ENCODE data around the gene CEACAM20. TPM values are rescaled to one million over a fixed set of nuclear protein-coding genes. Genes with fewer than 3 reads are reported as not detected.

CEACAM20 gene
- total and polyA plus RNA-seq, 2 of the 13 experiments (the other 11 are each of a cell fraction or from before 2014, with no cell fraction given): 0.04 TPM; not detected in 1

- Histone ChIP-seq H3K27ac (ENCODE audit: extremely low read length, insufficient read depth, low read length) (no peak overlapping the region), H3K4me1 (ENCODE audit: insufficient read depth, low read length) (peaks cover 32% of the 10 kb centered on the region), H3K4me3 (replicated peaks in 1 of 3; ENCODE audit: insufficient read depth in 1 of 3, low read depth in 2 of 3, low read length in 3 of 3) (peak overlapping the region in 1 of 3 experiments; percentile 60; a peak in 1 of 6 replicates), H3K27me3 (ENCODE audit: control insufficient read depth in 1 of 2, insufficient read depth in 2 of 2, low read length in 2 of 2) (no peaks in the 10 kb centered on the region), H3K79me2 (ENCODE audit: insufficient read depth, low read length) (no peaks in the 10 kb centered on the region), H3K9me3 (ENCODE audit: low read length) (no peaks in the 10 kb centered on the region), H3K4me2 (ENCODE audit: low read depth, low read length) (peak overlapping the region; percentile 78), H4K20me1 (ENCODE audit: insufficient read depth, low read length) (no peaks in the 10 kb centered on the region), H2AFZ (ENCODE audit: low read length) (no peak overlapping the region), H3K9ac (ENCODE audit: insufficient read depth, low read depth, low read length) (no peak overlapping the region), H3K36me3 (replicated peaks in 1 of 2; ENCODE audit: control insufficient read depth in 1 of 2, insufficient read depth in 2 of 2, low read length in 2 of 2) (no peaks in the 10 kb centered on the region)
- 53% methylated on average over 3 of the region's 3 CpGs for WGBS (ENCODE audit: low lambda C conversion rate)
- DNase-seq (ENCODE audit: low spot score): no peak
- FAIRE-seq: no peak
- no TSS peak for BruUV-seq (replicated peaks)
- intact Hi-C loops (cut with micrococcal nuclease; ENCODE audit: unreplicated experiment) (loop anchor here (5.0 kb wide), 1 partner anchor 202 kb away; no protein-coding TSS in a partner anchor), in situ Hi-C loops (cut with HindIII; ENCODE audit: extremely low pct_ligation_motif_present, low pct_unique_long_range_greater_than_20kb) (loop anchor here (5.0 to 10.0 kb wide), 2 partner anchors 87 to 204 kb away; partner anchors contain the start of gene CBLC)
- ChIA-PET CTCF (ENCODE audit: low intra/inter-chr PET ratio, low total read pairs) (interaction anchor here (0.8 to 3.0 kb wide), 4 partner anchors 13 to 200 kb away, joined by 3 to 45 read pairs (median 4); no protein-coding TSS in a partner anchor), POLR2A (interaction anchor here (0.5 to 2.4 kb wide), 11 partner anchors 10 to 810 kb away, joined by 3 to 22 read pairs (median 4); partner anchors contain the start of gene PVR)
- ATAC-seq: no peak
- 0 out of 2 replicates have a peak, but pooled peaks have one; percentile 65 for TF ChIP-seq ZNF354B (CRISPR knock-in tag; IDR thresholded peaks at IDR 0.05)
- no peak for TF ChIP-seq SMC3 (IDR thresholded peaks at IDR 0.05; ENCODE audit: low read length)
Measured at GRCh38 chr19:44570603-44570983, 41.1 kb upstream of the CEACAM20 start.

- in situ Hi-C loops (cut with HindIII; ENCODE audit: extremely low pct_ligation_motif_present, low pct_unique_long_range_greater_than_20kb) (no loop called here), intact Hi-C loops (cut with micrococcal nuclease; ENCODE audit: unreplicated experiment) (no loop called here)
- DNase-seq (ENCODE audit: low spot score) (no peak), FAIRE-seq (no peak), ATAC-seq (no peak)
- no peak overlapping the region for H3K9ac ChIP-seq (ENCODE audit: insufficient read depth, low read depth, low read length)
- POLR2A ChIA-PET: no interaction called here
- no peaks in the 10 kb centered on the region for H3K79me2 ChIP-seq (ENCODE audit: insufficient read depth, low read length)
- H2AFZ ChIP-seq (ENCODE audit: low read length): no peak overlapping the region
- BruUV-seq (replicated peaks): no TSS peak
- H3K36me3 ChIP-seq (replicated peaks in 1 of 2; ENCODE audit: control insufficient read depth in 1 of 2, insufficient read depth in 2 of 2, low read length in 2 of 2): no peaks in the 10 kb centered on the region
- CTCF ChIA-PET (ENCODE audit: low intra/inter-chr PET ratio, low total read pairs): interaction anchor here (1.6 kb wide), 1 partner anchor 89 kb away, joined by 3 read pairs; no protein-coding TSS in a partner anchor
- H3K9me3 ChIP-seq (ENCODE audit: low read length): no peaks in the 10 kb centered on the region
- H3K4me3 ChIP-seq (replicated peaks in 1 of 3; ENCODE audit: insufficient read depth in 1 of 3, low read depth in 2 of 3, low read length in 3 of 3): no peak overlapping the region
- 85% methylated on average over 2 of the region's 2 CpGs for WGBS (ENCODE audit: low lambda C conversion rate)
- H4K20me1 ChIP-seq (ENCODE audit: insufficient read depth, low read length): no peaks in the 10 kb centered on the region
- no peak overlapping the region for H3K4me2 ChIP-seq (ENCODE audit: low read depth, low read length)
- H3K27ac ChIP-seq (ENCODE audit: extremely low read length, insufficient read depth, low read length): no peak overlapping the region
- no peak for TF ChIP-seq IRF9 (CRISPR knock-in tag; IDR thresholded peaks at IDR 0.05; ENCODE audit: borderline replicate concordance)
- no peak for TF ChIP-seq ZSCAN21 (CRISPR knock-in tag; IDR thresholded peaks at IDR 0.05; ENCODE audit: borderline replicate concordance)
- no peak for TF ChIP-seq MYPOP (CRISPR knock-in tag; IDR thresholded peaks at IDR 0.05)
- TF ChIP-seq ZNF224 (CRISPR knock-in tag; IDR thresholded peaks at IDR 0.05): no peak
- TF ChIP-seq ZFYVE20 (CRISPR knock-in tag; IDR thresholded peaks at IDR 0.05; ENCODE audit: borderline replicate concordance, low read depth): no peak
- TF ChIP-seq CCDC6 (CRISPR knock-in tag; IDR thresholded peaks at IDR 0.05): no peak
- no peak for TF ChIP-seq HDAC2 (CRISPR knock-in tag; IDR thresholded peaks at IDR 0.05)
- TF ChIP-seq ZBTB7B (CRISPR knock-in tag; IDR thresholded peaks at IDR 0.05): no peak
- TF ChIP-seq NCOA1 (CRISPR knock-in tag; IDR thresholded peaks at IDR 0.05): no peak
- H3K27me3 ChIP-seq (ENCODE audit: control insufficient read depth in 1 of 2, insufficient read depth in 2 of 2, low read length in 2 of 2): no peaks in the 10 kb centered on the region
- H3K4me1 ChIP-seq (ENCODE audit: insufficient read depth, low read length): peaks cover 26% of the 10 kb centered on the region
Measured at GRCh38 chr19:44567745-44568144, 38.3 kb upstream of the CEACAM20 start.

Data from HepG2 (cell line).